GM18907 (cell line): ENCODE results near the gene SLCO1A2.
"Not testable (repeated sequence)": the region's sequence is repeated elsewhere in the genome, so short reads cannot be mapped to it uniquely, and the experiment has no call there.

Experiments used
- ATAC-seq: cut with Tn5 transposase; IDR thresholded peaks from one replicate; pipeline ENCODE4 v1.9.1; 2021; ENCODE audit warnings: mild to moderate bottlenecking, moderate library complexity; ENCODE audit not compliant: unreplicated experiment

The SLCO1A2 gene

GRCh38 chr12:21334771-21335325, at the start of gene SLCO1A2:
SLCO1A2 (minus strand) TSS chr12:21334917; CDS start chr12:21334647, 270 bp downstream.
- no peak for ATAC-seq

- no peak for ATAC-seq
These were observed 49.5 kb upstream of the SLCO1A2 start for GRCh38 chr12:21384261-21384660.

- not testable (repeated sequence) for ATAC-seq
These were observed 46.6 kb upstream of the SLCO1A2 start for GRCh38 chr12:21381320-21381719.

DNA sequence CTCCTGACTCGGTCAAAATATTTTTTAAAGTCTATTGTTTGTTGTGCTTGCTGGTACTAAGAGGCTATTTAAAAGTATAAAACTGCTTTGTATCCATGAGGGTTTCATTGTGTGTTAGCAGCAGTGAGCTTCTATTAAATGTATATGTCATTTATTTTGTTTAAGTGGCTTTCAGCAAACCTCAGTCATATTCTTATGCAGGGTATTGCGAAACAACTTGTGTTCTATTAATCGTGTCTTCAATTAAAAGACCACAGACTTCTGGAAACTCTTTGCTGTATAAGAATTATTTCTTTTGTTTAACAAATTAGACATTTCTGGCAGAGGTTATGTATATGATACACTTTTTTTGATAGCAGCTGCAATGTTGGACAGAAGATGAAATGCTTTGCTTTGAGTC, 44.5 kb upstream of the SLCO1A2 start:
- no peak for ATAC-seq

GRCh38 chr12:21372602-21373001, 37.9 kb upstream of the SLCO1A2 start, which contains the start of gene IAPP:
IAPP (plus strand) TSS chr12:21372902; CDS start chr12:21373352, 450 bp downstream.
- ATAC-seq, result no peak

DNA sequence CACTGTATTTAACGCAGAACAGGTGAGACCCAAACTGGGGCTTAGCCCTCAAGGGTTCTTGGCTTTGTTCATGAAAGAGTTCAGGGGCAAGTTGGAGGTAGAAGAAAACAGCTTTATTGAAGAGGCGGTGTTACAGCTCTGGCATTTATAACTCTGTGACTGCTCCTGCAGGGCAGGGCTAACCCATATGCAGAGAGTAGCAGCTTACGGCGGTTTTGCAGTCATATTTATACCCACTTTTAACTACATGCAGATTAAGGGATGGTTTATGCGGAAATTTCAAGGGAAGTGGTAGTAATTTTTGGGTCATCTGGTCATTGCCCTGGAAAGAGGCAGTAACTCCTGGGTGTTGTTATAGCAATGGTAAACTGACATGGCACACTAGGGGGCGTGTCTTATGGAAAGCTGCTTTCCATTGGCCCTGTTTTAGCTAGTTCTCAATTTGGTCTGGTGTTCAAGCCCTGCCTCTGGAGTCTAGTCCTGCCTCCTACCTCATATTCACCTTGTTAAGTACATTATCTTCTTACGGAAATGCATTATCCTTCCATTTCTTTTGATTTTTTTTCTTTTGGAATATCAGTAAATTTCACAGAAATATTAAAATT, 36.2 kb upstream of the SLCO1A2 start:
- no peak for ATAC-seq

- ATAC-seq, result no peak
These were observed 34.6 kb upstream of the SLCO1A2 start for GRCh38 chr12:21369141-21369980.

GRCh38 chr12:21360632-21361031, 25.9 kb upstream of the SLCO1A2 start:
- ATAC-seq, result not testable (repeated sequence)

- no peak for ATAC-seq
These were observed 19.9 kb upstream of the SLCO1A2 start for GRCh38 chr12:21354641-21355040.

DNA sequence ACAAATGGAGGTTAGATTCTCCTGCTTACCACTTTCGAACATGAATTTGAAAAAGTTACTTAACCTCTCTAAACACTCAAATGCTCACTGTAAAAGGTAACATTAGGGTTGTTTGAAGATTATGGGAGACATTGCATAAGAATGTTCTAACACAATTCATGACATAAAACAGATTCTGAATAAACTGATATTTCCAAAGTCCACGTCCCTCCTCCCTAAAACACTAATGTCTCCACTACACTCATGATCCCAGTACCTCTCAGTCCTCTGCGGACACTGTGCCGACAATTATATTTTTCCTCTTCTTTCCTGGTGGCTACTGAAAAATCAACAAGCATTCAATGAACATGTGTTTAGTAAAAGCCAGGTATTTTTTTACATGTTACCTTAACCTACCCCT, 19.2 kb upstream of the SLCO1A2 start:
- no peak for ATAC-seq

DNA sequence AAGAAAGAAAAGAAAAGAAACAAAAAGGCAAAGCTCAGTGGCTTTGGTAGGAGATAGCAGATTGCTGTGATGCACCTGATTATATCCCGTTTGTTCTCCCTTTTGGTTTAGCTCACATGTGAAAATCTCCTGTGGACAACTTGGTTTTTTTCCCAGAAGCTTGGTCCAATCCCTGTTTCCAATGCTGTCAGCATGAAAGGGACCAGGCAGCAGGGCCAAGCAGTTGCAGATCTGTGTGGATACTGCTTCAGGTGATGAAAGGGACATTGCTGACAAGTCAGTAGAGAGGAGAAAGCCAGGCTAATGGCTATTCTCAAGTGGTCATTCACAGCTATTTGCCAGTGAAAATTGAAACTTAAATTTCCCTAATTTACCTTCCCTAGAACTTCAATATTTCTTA, 18.8 kb upstream of the SLCO1A2 start:
- no peak for ATAC-seq

DNA sequence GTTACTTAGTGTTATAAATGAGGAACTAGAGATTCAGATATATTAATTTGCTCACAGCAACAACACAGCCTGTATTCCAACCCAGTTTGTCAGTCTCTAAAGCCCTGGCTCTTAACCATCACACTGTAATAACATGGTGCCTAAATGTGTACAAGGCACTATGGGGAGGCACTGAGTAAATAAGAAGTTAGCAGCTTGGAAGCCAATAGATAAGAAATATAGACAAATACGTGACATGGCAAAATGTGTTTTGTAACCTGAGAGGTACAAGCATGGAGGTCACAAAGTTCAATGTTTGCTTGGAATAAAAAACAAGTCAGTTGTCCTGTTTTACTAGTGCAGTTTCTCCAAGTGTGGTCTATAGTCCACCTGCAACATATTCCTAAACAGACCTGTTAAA, 16.3 kb upstream of the SLCO1A2 start:
- no peak for ATAC-seq

DNA sequence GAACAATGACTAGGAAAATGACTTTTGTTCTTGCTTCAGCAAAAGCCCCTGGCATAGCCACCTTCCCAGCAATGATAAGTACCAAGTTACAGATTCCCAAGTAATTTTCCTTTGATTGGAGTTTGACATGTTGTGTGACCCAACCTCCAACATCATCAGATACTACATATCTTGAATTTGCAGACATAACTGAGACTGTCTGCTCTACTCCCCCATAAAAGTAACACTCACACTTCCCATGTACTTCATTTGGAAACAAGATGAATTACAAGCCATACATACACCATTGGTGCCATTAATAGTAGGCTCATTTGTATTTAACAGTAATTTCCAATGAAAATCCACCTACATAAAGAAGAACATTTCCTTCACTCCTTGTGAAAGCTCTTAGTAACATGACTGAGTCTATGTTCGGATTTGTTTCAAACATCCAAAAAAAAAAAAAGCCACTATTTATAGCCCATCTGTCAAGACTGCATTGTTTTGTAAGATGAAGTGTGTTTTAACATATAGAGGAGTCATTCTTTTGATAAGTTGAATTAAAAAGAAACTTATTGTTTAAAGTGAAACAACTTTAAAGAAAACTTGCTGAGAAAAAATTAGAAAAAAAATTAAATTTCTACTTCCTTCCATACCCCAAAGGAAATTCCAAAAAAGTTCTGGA, 12.0 kb upstream of the SLCO1A2 start:
- ATAC-seq, result no peak

GRCh38 chr12:21343636-21344035, 8.9 kb upstream of the SLCO1A2 start:
- ATAC-seq, result no peak

- no peak for ATAC-seq
These were observed 7.1 kb upstream of the SLCO1A2 start for GRCh38 chr12:21341769-21342168.

GRCh38 chr12:21340403-21340802, 5.7 kb upstream of the SLCO1A2 start:
- no peak for ATAC-seq

GRCh38 chr12:21339921-21340320, 5.2 kb upstream of the SLCO1A2 start:
- ATAC-seq, result no peak

DNA sequence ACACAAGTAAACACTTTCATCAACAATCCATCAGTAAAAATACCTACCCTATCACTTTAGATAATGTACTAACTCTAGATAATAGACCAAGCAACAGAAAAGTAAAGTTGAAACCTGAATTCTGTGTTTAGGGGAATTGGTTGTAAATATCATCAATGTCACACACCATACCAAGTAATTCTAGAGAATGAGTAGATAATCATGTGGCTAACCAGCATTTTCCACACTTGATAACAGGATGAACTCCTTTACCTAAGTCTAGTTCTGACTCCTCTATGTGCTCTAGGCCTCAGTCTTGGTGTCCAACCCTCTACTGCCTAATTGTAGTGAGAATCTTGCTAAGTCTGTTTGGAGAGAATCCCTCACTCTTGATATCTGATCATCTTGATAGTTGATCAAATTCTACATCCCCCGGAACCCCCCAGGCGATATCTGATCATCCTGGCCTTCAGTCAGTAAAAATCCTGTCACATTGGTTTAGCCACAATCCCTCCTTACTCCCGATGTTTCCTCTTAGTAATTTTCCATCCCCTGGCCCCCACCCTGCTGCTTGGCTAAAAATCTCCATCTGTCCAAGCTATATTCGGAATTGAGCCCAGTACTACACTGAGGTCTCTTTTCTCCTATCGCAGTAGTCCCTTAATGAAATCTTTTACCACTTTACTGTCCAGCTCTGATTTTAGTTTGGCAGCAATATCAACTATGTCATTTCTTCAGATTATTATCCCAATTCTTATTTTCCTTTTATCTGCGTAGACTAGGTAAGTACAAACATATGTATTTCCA, 3.4 kb upstream of the SLCO1A2 start:
- ATAC-seq, result no peak

DNA sequence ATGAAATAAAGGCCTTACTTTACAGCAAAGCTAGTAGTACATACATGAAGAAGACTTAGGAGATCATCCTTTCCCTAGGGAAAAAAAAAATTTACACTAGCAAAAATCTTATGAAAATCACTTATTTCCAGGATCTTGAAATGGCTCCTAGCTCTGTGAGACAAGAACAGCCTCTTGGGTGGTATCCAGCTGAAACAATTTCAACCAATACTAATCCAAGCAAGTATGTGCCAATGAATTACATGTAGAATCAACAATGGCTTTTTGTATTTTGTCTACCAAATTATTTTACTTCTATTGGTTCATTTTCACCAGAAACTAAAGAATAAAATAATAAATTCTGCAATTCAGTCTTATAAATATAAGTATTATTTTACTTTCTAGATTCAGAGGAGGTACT, 2.7 kb upstream of the SLCO1A2 start:
- no peak for ATAC-seq

- ATAC-seq, result no peak
These were observed 1.9 kb upstream of the SLCO1A2 start for GRCh38 chr12:21336656-21337055.
